BE2C (cell line): ENCODE results near the gene NTRK1.

Source experiments
- DNase-seq: peaks from one replicate; pipeline ENCODE4 v3.0.0-alpha.2; 2020
- H3K27me3 ChIP-seq: fragments of 250-450 bp; sonication (Bioruptor Pico); 2 replicates; pipeline ENCODE4 v1.5.1; 2020; ENCODE audit warnings: mild to moderate bottlenecking
- H3K36me3 ChIP-seq: fragments of 250-450 bp; sonication (Bioruptor Pico); 2 replicates; pipeline ENCODE4 v1.5.1; 2020; ENCODE audit warnings: mild to moderate bottlenecking
- H3K4me1 ChIP-seq: fragments of 250-450 bp; sonication (Bioruptor Pico); 2 replicates; pipeline ENCODE4 v1.5.1; 2020
- H3K4me3 ChIP-seq: 2 replicates; pipeline ENCODE4 v1.5.1; 2011; ENCODE audit warnings: low read depth, low read length
- H3K9me3 ChIP-seq: fragments of 250-450 bp; sonication (Bioruptor Pico); 2 replicates; pipeline ENCODE4 v1.5.1; 2020
- CTCF ChIP-seq: IDR thresholded peaks from 2 replicates; pipeline ENCODE4 v1.5.1; 2012; ENCODE audit warnings: mild to moderate bottlenecking, low read depth, low read length

The NTRK1 gene

DNA sequence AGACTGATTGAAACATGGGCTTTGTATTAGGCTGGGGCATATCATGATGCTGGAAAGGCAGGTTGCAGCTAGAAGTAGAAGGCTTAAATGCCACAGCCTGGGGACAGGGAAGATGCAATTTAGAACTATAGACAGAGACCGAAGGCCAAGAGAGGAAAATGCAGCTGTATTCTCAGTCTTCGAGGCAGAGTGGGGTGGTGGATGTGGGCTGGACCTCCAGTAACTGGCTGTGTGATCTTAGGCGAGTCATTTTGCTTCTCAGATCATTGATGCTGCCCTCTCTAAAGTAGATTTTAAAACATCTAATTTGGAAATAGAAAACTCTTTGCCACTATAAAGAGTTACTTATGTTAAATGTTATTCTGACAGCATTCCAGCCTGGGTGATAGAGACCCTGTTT lies 26.3 kb upstream of the NTRK1 start:
- Histone ChIP-seq H3K36me3 (no peaks in the 10 kb centered on the region), H3K4me3 (no peak overlapping the region), H3K4me1 (peaks cover 5% of the 10 kb centered on the region), H3K27me3 (no peaks in the 10 kb centered on the region), H3K9me3 (no peaks in the 10 kb centered on the region)
- no peak for DNase-seq
- TF ChIP-seq CTCF = no peak

GRCh38 chr1:156836041-156836654 lies 24.5 kb upstream of the NTRK1 start:
- no peaks in the 10 kb centered on the region for H3K36me3 ChIP-seq
- H3K4me1 ChIP-seq = peaks cover 10% of the 10 kb centered on the region
- no peak for DNase-seq
- H3K9me3 ChIP-seq = no peaks in the 10 kb centered on the region
- no peaks in the 10 kb centered on the region for H3K27me3 ChIP-seq
- no peak for TF ChIP-seq CTCF
- H3K4me3 ChIP-seq = no peak overlapping the region

GRCh38 chr1:156836892-156837291 lies 23.8 kb upstream of the NTRK1 start:
- no peaks in the 10 kb centered on the region for H3K9me3 ChIP-seq
- H3K4me3 ChIP-seq = no peak overlapping the region
- TF ChIP-seq CTCF = no peak
- no peaks in the 10 kb centered on the region for H3K36me3 ChIP-seq
- H3K4me1 ChIP-seq = peaks cover 10% of the 10 kb centered on the region
- no peak for DNase-seq
- no peaks in the 10 kb centered on the region for H3K27me3 ChIP-seq

DNA sequence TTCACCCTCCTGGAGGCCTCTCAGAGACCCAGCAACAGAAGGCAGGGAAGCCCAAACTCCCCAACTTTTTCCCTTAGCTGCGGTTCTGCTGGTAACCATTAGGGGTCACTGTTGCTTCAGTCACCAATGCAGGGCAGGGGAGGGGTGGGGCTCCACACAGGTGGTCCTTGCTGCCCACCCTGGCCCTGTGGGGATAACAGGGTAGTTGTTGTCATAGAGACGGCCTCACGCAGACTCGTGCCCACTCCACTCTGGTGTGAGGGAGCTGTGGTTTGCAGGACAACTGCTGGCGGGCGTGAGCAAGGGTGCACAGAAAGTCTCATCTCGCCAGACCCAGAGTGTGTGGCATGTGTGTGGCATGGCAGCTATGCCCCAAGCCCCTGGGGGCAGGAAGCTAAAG lies 21.7 kb upstream of the NTRK1 start:
- Histone ChIP-seq H3K9me3 (no peaks in the 10 kb centered on the region), H3K36me3 (no peaks in the 10 kb centered on the region), H3K4me3 (no peak overlapping the region), H3K27me3 (no peaks in the 10 kb centered on the region), H3K4me1 (peaks cover 10% of the 10 kb centered on the region)
- peak; percentile 55 for DNase-seq
- TF ChIP-seq CTCF = peak; percentile 98

DNA sequence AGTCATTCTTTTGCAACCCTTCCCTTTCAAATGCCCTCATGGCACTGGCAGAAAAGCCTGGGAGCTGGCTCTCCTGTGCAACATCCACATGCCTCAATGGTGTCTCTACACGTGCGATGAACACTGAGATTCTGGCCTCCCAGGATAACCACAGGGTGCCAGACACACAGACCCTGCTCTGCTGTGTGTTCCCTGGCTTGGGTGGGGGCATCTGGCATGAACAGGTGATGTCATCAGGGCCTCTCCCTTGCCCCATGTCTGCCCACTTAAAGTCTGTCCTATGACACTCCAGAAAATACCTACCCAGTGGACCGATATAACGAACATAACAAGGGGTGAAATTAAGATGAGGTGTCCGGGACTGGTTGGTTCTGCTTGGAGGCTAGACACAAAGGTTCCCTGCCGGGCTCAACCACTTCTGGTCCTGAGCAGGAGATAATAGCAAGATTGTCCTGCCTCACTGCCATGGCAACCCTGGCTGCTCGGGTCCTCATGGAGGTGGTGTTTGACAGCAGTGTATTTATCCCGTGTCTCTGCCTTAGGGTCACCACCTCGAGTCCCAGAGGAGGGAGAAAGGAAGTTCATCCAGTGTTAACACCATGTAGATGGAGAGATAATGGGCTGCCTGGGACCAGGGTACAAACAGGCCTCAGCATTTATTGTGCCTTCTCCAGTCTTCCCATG lies 21.1 kb upstream of the NTRK1 start:
- Histone ChIP-seq H3K27me3 (no peaks in the 10 kb centered on the region), H3K4me1 (peaks cover 10% of the 10 kb centered on the region), H3K36me3 (no peaks in the 10 kb centered on the region), H3K9me3 (no peaks in the 10 kb centered on the region), H3K4me3 (no peak overlapping the region)
- peak; percentile 66 for DNase-seq
- TF ChIP-seq CTCF = no peak

GRCh38 chr1:156840186-156840897 lies 20.3 kb upstream of the NTRK1 start:
- Histone ChIP-seq H3K4me3 (no peak overlapping the region), H3K9me3 (no peaks in the 10 kb centered on the region), H3K27me3 (no peaks in the 10 kb centered on the region), H3K36me3 (no peaks in the 10 kb centered on the region), H3K4me1 (peaks cover 10% of the 10 kb centered on the region)
- no peak for DNase-seq
- TF ChIP-seq CTCF = no peak
